AG10803 (cell line): Measurements from ENCODE around the gene DAZAP1.

Experiments used
- DNase-seq: peaks from one replicate; pipeline ENCODE4 v3.0.0; 2010; ENCODE audit warnings: low read depth
- H3K4me3 ChIP-seq: 2 replicates; pipeline ENCODE4 v1.5.1; 2011; ENCODE audit warnings: mild to moderate bottlenecking, low read length, control low read depth
- CTCF ChIP-seq: conservative IDR thresholded peaks from 2 replicates; pipeline ENCODE4 v1.5.1; 2011; ENCODE audit warnings: mild to moderate bottlenecking, low read length, control low read depth, inconsistent platforms

The DAZAP1 gene

DNA sequence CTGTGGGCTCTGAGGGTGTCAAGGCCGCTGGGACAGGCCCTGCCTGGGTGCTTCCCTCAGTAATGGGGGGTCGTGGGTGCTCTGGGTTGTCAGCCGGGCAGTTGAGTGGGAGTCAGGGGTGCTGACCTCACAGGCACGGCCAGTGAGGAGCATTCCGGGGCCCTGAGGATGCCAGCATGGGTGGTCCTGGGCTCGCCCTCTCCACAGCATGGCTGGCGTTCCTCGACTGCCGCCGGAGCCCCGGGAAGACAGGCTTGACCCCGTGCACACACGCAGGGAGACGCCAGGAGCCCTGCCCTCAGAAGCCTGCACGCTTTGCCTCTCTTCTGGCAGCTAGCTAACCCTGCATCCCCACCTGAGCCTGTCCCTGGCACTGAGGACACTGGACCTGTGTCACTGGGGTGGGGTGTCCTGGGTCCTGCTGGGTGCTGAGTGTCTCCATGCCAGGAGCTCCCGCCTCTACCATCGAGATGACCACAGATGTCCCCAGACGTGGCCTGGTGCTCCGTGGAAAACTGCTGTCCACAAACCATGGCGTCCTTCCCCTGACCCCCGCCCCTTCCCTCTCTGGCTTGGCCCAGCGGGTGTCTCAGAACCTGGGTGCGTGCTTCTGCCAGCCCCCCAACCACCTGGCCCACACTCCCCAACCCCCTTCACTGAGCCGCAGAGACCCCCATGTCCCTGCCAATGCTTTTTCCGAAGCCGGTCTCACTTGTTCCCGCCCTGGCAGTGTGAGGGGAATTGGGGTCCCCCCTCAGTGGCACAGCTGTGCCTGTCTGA is 28.1 kb upstream of the DAZAP1 start:
- TF ChIP-seq CTCF, result no peak

GRCh38 chr19:1379961-1380489 is 27.4 kb upstream of the DAZAP1 start:
- H3K4me3 ChIP-seq, result no peak overlapping the region
- no peak for TF ChIP-seq CTCF
- DNase-seq, result no peak

More for the DNA sequence above, 28.1 kb upstream of the DAZAP1 start:
- no peak for DNase-seq
- no peak overlapping the region for H3K4me3 ChIP-seq

GRCh38 chr19:1382250-1382649 is 25.1 kb upstream of the DAZAP1 start:
- no peak overlapping the region for H3K4me3 ChIP-seq
- no peak for TF ChIP-seq CTCF
- DNase-seq, result no peak

DNA sequence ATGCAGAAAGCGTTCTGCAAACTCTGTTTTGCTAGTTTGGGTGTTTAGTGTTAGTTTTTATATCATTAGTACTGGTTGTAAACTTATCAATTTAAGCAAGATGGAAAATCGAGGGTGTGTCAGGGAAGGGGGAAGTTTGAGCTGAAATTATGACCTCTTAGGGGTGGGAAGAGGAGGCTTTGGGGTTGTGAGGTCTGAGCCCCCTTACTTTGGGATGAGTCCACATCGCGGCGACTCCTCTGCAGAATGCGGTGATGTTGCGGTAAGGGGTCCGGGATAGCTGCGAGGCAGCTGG is 24.4 kb upstream of the DAZAP1 start:
- TF ChIP-seq CTCF, result no peak
- DNase-seq, result peak; percentile 86
- H3K4me3 ChIP-seq, result no peak overlapping the region

- DNase-seq, result peak; percentile 94
- peak; percentile 32 for TF ChIP-seq CTCF
These were observed 23.9 kb upstream of the DAZAP1 start, which contains the start of gene NDUFS7 for GRCh38 chr19:1383312-1384084. NDUFS7 (plus strand) TSS chr19:1383907; CDS start chr19:1383927, 20 bp downstream.

DNA sequence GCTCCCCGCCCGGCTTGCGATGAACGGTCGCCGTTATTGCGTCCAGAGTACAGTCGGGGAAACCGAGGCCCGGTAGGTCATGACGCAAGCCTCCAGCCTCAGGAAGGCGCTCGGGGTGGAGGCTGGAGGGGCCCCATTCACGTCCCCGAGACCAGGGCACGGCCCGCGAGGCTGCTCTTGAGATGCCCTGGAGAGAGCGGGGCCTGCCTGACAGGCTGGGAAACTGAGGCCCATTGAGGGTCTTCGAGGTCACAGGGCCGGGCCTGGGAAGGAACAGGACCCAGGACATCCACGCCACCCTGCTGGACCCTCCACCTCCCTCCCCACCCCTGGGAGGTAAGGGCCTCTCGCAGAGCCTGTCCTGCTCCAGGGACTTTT is 23.3 kb upstream of the DAZAP1 start:
- DNase-seq, result no peak
- TF ChIP-seq CTCF, result no peak
- peak overlapping the region; percentile 89 for H3K4me3 ChIP-seq

More at GRCh38 chr19:1383312-1384084, 23.9 kb upstream of the DAZAP1 start, which contains the start of gene NDUFS7:
- peak within 1 kb of the TSS; percentile 89 for H3K4me3 ChIP-seq
